Fibroblast of villous mesenchyme (primary cell): ENCODE data around the gene CACNA1E. TPM values are rescaled to one million over a fixed set of nuclear protein-coding genes. Genes with fewer than 3 reads are reported as not detected.

Source experiments
- DNase-seq: peaks from one replicate; pipeline ENCODE4 v3.0.0-alpha.2; 2010; ENCODE audit warnings: low read depth
- H3K4me3 ChIP-seq: 2 replicates; pipeline ENCODE4 v1.5.1; 2011; ENCODE audit warnings: low read depth, mild to moderate bottlenecking, low read length
- CTCF ChIP-seq: IDR thresholded peaks from 2 replicates; pipeline ENCODE4 v1.5.1; 2012; ENCODE audit warnings: low read depth, mild to moderate bottlenecking, low read length; ENCODE audit not compliant: insufficient read depth
- total RNA-seq: library from RNA; depleted of rRNA; stranded (reverse); fragments of >200 nt; gene quantifications from 2 replicates; pipeline ENCODE4 v1.2.3, GENCODE V29; 2012

Gene CACNA1E
- total RNA-seq, 1 donor = not detected

- no peak overlapping the region for H3K4me3 ChIP-seq
- no peak for TF ChIP-seq CTCF
- DNase-seq = no peak
Measured at GRCh38 chr1:181588631-181589030, 105.3 kb downstream of the CACNA1E start.

- no peak for TF ChIP-seq CTCF
- DNase-seq = no peak
- H3K4me3 ChIP-seq = no peak overlapping the region
Measured at GRCh38 chr1:181592255-181592859, 109.0 kb downstream of the CACNA1E start.

- TF ChIP-seq CTCF = no peak
- H3K4me3 ChIP-seq = no peak overlapping the region
- DNase-seq = no peak
Measured at GRCh38 chr1:181593042-181593441, 109.7 kb downstream of the CACNA1E start.

GRCh38 chr1:181594553-181594952 is 111.2 kb downstream of the CACNA1E start:
- no peak for DNase-seq
- no peak for TF ChIP-seq CTCF

GRCh38 chr1:181595234-181595633 is 111.9 kb downstream of the CACNA1E start:
- DNase-seq = no peak
- TF ChIP-seq CTCF = no peak
- H3K4me3 ChIP-seq = no peak overlapping the region

More at GRCh38 chr1:181594553-181594952, 111.2 kb downstream of the CACNA1E start:
- H3K4me3 ChIP-seq = no peak overlapping the region

- no peak for TF ChIP-seq CTCF
- no peak overlapping the region for H3K4me3 ChIP-seq
- DNase-seq = no peak
Measured at GRCh38 chr1:181601186-181601950, 118.1 kb downstream of the CACNA1E start.
